Heart right ventricle (tissue), 16 donors: Measurements from ENCODE around the gene ATP7B. TPM values are rescaled to one million over a fixed set of nuclear protein-coding genes. Genes with fewer than 3 reads are reported as not detected.

Source experiments
- ATAC-seq, 8 donors: fragments of 200-7000 bp; cut with Tn5 transposase; one replicate each; pipeline ENCODE4 v1.9.1; 2020; ENCODE audit warnings: mild to moderate bottlenecking in 8 of 8, moderate library complexity in 8 of 8, moderate number of reproducible peaks in 1 of 8
- DNase-seq, 2 donors: peaks; one replicate each; pipeline ENCODE4 v3.0.0-alpha.2; 2020
- H3K27ac ChIP-seq, 10 donors: fragments of 200-600 bp; sonication (generic) in 2 of 10; one replicate each; pipeline versions ENCODE4 v1.5.0 to v1.8.0; 2020 to 2022; ENCODE audit warnings: mild to moderate bottlenecking in 3 of 10
- H3K27me3 ChIP-seq, 7 donors: fragments of 200-600 bp; one replicate each; pipeline ENCODE4 v1.8.0; 2021 to 2022; ENCODE audit warnings: mild to moderate bottlenecking in 2 of 7
- H3K36me3 ChIP-seq, 9 donors: fragments of 200-600 bp; sonication (generic) in 1 of 9; one replicate each; pipeline versions ENCODE4 v1.5.0 to v1.8.0; 2020 to 2022; ENCODE audit warnings: mild to moderate bottlenecking in 2 of 9
- H3K4me1 ChIP-seq, 9 donors: fragments of 200-600 bp; sonication (generic) in 1 of 9; one replicate each; pipeline versions ENCODE4 v1.5.0 to v1.8.0; 2020 to 2022; ENCODE audit warnings: mild to moderate bottlenecking in 4 of 9
- H3K4me3 ChIP-seq, 10 donors: fragments of 200-600 bp; sonication (generic) in 2 of 10; one replicate each; pipeline versions ENCODE4 v1.5.0 to v1.8.0; 2020 to 2022; ENCODE audit warnings: mild to moderate bottlenecking in 7 of 10, moderate library complexity in 2 of 10
- H3K9me3 ChIP-seq, 11 donors: fragments of 200-600 bp in 10 of 11; sonication (generic) in 2 of 11; one replicate each; pipeline versions ENCODE4 v1.5.0 to v1.8.0; 2013 to 2022; ENCODE audit warnings: mild to moderate bottlenecking in 2 of 11, control low read depth in 1 of 11, moderate library complexity in 1 of 11
- WGBS, 2 donors: extraction: QIAGEN DNeasy Blood & Tissue Kit; methylation state at CpG; one replicate each; pipeline ENCODE4 v1.1.7; 2013; ENCODE audit warnings: inconsistent platforms in 1 of 2; 5-methylcytosine and 5-hydroxymethylcytosine counted together
- intact Hi-C, 10 donors: fragments of 100-400 bp; cut with DNase I; formaldehyde crosslinking; loops; one replicate each; pipeline versions ENCODE4 v1.11.1 to v1.14.2; 2022
- polyA plus RNA-seq, 2 donors: library from polyadenylated mRNA; stranded (reverse); fragments of 200-250 nt; gene quantifications; one replicate each; pipeline ENCODE4 v1.2.3, GENCODE V29; 2013
- total RNA-seq, 10 donors: library from RNA; stranded (reverse); fragmentation: NEBNext Ultra II Directional in 3 of 10; extraction: Animal tissue kit (Norgen Biotek cat#: 25700) in 3 of 10; gene quantifications; one replicate each; pipeline versions ENCODE4 v1.2.1 to v1.2.4, GENCODE V29; 2021 to 2023
- TF ChIP-seq, protein P1 (sequence below), 9 donors: fragments of 200-600 bp; sonication (generic) in 2 of 9; IDR thresholded peaks; one replicate each; pipeline versions ENCODE4 v1.5.0 to v1.8.0; 2021 to 2022; ENCODE audit warnings: antibody characterized with exemption in 9 of 9, mild to moderate bottlenecking in 5 of 9, moderate library complexity in 1 of 9
- donor health status: Arrhythmogenic right ventricular cardiomyopathy.
- donor health status: ischemic (EF 13 %, LVEDD 7.1; RV severe dilation, severe dysfunction).
- donor health status: healthy with polysubstance abuse.
- donor health status: DM: no; HTN: yes; CAD: no.
- donor health status: DM: no; HTN: no; CAD: no.
- donor health status: ischemic (EF 25% LVEDD 6.9; RV normal size, moderate dysfunction).
- donor health status: ischemic (EF 25% LVEDD 5.7; RV mildly dilated, moderate dysfunction).
- donor health status: healthy.
- donor health status: DM: yes; HTN: yes; CAD: no.
- donor health status: Ischemic cardiomyopathy.
- donor health status: ischemic (EF 35%, LVEDD 5.7; RV mildly dilated, moderate dysfunction).
- donor health status: nonischemic (EF 11% LVEDD 7.7; RV severe dilation, severe dysfunction).
- donor health status: DM: yes; HTN: yes; CAD: no.
- donor health status: PGD.
- donor health status: ischemic (EF 29% LVEDD 5.4; RV normal size, mild dysfunction).
- donor health status: nonischemic (EF 23%, LVEDD 6.1; RV moderate dilation, normal function).

The ATP7B gene
- total and polyA plus RNA-seq, 12 donors = 2.0 to 9.3 (median 5.6) TPM

DNA sequence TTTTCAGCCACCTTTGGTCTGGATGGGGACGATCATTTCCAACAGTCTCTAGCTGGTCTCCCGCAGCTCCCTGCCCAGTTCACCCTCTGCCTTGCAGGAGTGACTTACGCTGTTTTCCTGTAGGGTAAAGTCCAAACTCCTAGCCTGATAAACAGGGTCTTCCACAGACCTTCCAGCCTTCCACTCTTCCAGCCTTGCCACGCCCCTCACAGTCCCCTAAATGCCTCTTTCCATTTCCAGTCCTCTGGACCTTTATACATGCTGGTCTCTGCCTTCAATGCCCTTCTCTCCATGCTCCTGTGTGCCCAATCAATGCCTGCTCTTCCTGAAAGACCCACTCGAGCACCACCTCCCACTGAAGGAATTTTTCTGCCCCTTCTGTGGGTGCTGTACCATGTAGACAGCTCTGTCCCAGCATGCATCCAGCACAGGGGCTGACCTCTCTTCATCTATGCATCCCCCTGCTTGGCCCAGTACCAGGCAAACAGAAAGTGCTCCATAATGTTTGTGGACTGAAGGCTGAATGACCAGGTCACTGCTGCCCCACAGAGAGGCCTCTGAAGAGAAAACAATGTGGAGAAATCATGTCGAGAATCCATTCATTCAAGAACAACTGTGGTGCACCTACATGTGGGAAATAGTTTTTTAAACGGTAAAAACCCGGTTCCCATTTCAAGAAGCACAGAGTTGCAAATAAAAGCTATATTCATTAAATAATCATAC, 4.6 kb downstream of the ATP7B start:
- intact Hi-C loops = loop anchor here in 2 of 10 donors (5.0 to 10.0 kb wide), 2 partner anchors 121 to 448 kb away; partner anchors contain the start of genes NEK5 (in 2 of the 2), CKAP2 (in 1 of the 2) and VPS36 (in 1 of the 2)
- 91% methylated on average over 8 of the region's 8 CpGs for WGBS, 2 donors

DNA sequence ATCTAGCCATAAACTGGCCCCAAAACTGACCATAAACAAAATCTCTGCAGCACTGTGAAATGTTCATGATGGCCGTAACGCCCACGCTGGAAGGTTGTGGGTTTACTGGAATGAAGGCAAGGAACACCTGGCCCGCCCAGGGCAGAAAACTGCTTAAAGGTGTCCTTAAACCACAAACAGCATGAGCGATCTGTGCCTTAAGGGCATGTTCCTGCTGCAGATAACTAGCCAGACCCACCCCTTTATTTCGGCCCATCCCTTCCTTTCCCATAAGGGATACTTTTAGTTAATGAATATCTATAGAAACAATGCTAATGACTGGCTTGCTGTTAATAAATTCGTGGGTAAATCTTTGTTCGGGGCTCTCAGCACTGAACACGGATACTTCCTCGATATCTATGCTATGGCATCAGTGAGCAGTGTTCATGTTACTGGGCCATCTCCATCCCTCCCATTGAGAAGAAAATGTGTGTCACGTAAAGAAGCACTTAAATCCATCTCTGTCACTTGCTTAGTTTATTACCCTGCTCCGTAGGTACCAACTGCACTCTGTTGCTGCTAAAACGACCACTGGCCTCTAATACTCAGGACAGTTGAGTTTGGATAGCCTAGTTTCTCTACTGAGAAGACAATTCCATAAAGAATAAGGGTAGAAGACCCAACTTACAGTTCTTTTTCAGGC, 5.3 kb downstream of the ATP7B start:
- no peak for DNase-seq
- 93 to 94% methylated on average over 13 of the region's 13 CpGs for WGBS, 2 donors
- intact Hi-C loops = loop anchor here in 2 of 10 donors (5.0 to 10.0 kb wide), 2 partner anchors 121 to 449 kb away; partner anchors contain the start of genes NEK5 (in 2 of the 2), CKAP2 (in 1 of the 2) and VPS36 (in 1 of the 2)
- ATAC-seq = no peak
- TF ChIP-seq, protein P1, sequence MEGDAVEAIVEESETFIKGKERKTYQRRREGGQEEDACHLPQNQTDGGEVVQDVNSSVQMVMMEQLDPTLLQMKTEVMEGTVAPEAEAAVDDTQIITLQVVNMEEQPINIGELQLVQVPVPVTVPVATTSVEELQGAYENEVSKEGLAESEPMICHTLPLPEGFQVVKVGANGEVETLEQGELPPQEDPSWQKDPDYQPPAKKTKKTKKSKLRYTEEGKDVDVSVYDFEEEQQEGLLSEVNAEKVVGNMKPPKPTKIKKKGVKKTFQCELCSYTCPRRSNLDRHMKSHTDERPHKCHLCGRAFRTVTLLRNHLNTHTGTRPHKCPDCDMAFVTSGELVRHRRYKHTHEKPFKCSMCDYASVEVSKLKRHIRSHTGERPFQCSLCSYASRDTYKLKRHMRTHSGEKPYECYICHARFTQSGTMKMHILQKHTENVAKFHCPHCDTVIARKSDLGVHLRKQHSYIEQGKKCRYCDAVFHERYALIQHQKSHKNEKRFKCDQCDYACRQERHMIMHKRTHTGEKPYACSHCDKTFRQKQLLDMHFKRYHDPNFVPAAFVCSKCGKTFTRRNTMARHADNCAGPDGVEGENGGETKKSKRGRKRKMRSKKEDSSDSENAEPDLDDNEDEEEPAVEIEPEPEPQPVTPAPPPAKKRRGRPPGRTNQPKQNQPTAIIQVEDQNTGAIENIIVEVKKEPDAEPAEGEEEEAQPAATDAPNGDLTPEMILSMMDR (IDR thresholded peaks at IDR 0.05) = no peak
- Histone ChIP-seq H3K27me3 (peaks cover 0 to 12% (median 0%) of the 10 kb centered on the region in 7 donors), H3K36me3 (peaks cover 0 to 4% (median 0%) of the 10 kb centered on the region in 9 donors), H3K9me3 (no peaks in the 10 kb centered on the region), H3K4me1 (peaks cover 0 to 14% (median 10%) of the 10 kb centered on the region in 9 donors), H3K4me3 (no peak overlapping the region), H3K27ac (no peak overlapping the region)

More for the DNA sequence above, 4.6 kb downstream of the ATP7B start:
- Histone ChIP-seq H3K4me1 (peaks cover 0 to 16% (median 12%) of the 10 kb centered on the region in 9 donors), H3K36me3 (peaks cover 0 to 4% (median 0%) of the 10 kb centered on the region in 9 donors), H3K9me3 (no peaks in the 10 kb centered on the region), H3K27ac (no peak overlapping the region), H3K4me3 (no peak overlapping the region), H3K27me3 (peaks cover 0 to 19% (median 0%) of the 10 kb centered on the region in 7 donors)
- TF ChIP-seq, protein P1 (IDR thresholded peaks at IDR 0.05) = no peak
- ATAC-seq = no peak
- DNase-seq = no peak

DNA sequence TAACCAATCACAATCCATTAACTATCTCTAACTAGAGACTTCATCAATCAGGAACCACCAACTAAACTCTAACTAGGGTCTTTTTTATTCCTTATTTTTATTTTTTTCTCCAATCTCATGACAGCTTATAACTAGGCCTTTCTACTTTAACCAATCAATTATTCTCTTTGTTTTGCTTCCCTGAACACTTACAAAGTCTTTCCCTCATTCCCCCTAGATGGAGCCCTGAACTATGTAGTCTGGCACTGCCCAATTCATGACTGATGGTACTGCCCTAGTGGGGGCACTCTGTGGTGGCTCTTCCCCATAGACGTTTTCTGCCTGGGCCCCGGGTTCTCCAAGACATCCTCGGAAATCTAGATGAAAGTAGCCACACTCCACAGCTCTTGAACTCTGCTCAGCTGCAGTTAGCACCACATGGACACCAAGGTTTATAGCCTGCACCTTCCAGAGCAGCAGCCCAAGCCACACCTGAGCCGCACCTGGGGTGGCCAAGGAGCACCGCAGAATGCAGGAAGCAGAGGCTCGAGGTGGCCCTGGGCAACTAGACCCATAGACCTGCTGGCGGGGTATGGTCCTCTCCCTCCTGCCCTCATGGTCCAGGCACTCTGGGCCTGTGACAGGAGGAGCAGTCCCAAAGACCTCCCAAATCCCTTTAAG, 6.6 kb downstream of the ATP7B start:
- Histone ChIP-seq H3K27me3 (no peaks in the 10 kb centered on the region), H3K4me1 (peaks cover 0 to 7% (median 0%) of the 10 kb centered on the region in 9 donors), H3K36me3 (peaks cover 0 to 4% (median 0%) of the 10 kb centered on the region in 9 donors), H3K4me3 (no peak overlapping the region), H3K27ac (no peak overlapping the region), H3K9me3 (no peaks in the 10 kb centered on the region)
- DNase-seq = no peak
- TF ChIP-seq, protein P1 (IDR thresholded peaks at IDR 0.05) = no peak
- WGBS, 2 donors = 89 to 90% methylated on average over 7 of the region's 7 CpGs
- ATAC-seq = no peak
- intact Hi-C loops = loop anchor here in 6 of 10 donors (5.0 to 10.0 kb wide), 3 partner anchors 107 to 450 kb away; partner anchors contain the start of genes NEK5 (in 5 of the 6), CKAP2 (in 1 of the 6) and VPS36 (in 1 of the 6)

DNA sequence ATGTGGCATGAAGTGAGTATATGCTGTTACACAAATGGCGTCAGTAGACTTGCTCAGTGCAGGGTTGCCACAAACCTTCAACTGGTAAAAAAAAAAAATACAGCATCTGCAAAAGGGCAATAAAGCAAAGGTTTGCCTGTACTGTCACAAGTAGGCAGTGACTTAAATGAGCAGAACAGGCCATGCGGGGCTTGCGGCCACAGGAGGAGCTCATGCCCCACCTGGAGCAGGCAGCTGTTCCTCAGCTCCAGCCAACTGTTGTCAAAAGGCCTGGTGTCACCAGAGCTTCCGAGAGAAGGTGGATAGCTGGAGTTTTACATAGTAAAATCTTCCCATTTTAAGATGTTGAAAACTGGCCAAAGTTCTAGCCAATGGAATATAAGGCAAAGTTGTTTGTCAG, 7.7 kb downstream of the ATP7B start:
- Histone ChIP-seq H3K4me1 (peaks cover 0 to 14% (median 7%) of the 10 kb centered on the region in 9 donors), H3K27me3 (no peaks in the 10 kb centered on the region), H3K4me3 (no peak overlapping the region), H3K36me3 (peaks cover 0 to 4% (median 0%) of the 10 kb centered on the region in 9 donors), H3K9me3 (no peaks in the 10 kb centered on the region), H3K27ac (no peak overlapping the region)
- DNase-seq (no peak), ATAC-seq (no peak)
- 84% methylated on average over 4 of the region's 4 CpGs for WGBS, 2 donors
- TF ChIP-seq, protein P1 (IDR thresholded peaks at IDR 0.05) = no peak
- intact Hi-C loops = loop anchor here in 7 of 10 donors (2.0 to 10.0 kb wide), 5 partner anchors 106 to 451 kb away; partner anchors contain the start of genes NEK5 (in 4 of the 7), CKAP2 (in 1 of the 7) and VPS36 (in 1 of the 7)
